H1 (cell line): ENCODE results near the gene DOCK9. TPM values are rescaled to one million over a fixed set of nuclear protein-coding genes. Genes with fewer than 3 reads are reported as not detected.

Experiments used
- CHD2 ChIP-seq: IDR thresholded peaks from 2 replicates; pipeline ENCODE4 v1.6.1; 2012; ENCODE audit warnings: low read length, improper control_type of control experiment
- CHD7 ChIP-seq: fragments of 300-600 bp; sonication (generic); IDR thresholded peaks from 2 replicates; pipeline ENCODE4 v1.7.1; 2012; ENCODE audit warnings: low read length, moderate library complexity, mild to moderate bottlenecking, inconsistent platforms; ENCODE audit not compliant: insufficient replicate concordance
- CTBP2 ChIP-seq: IDR thresholded peaks from 2 replicates; pipeline ENCODE4 v1.7.0; 2011; ENCODE audit warnings: borderline replicate concordance, mild to moderate bottlenecking, moderate library complexity, mixed read lengths, low read length; ENCODE audit not compliant: insufficient read depth, insufficient read length
- CTCF ChIP-seq, 3 experiments: IDR thresholded peaks; 1 replicate in 2 of 3; 2 replicates in 1 of 3; pipeline versions ENCODE4 v1.5.1 to v1.6.1; 2011; ENCODE audit warnings: low read length in 3 of 3, mild to moderate bottlenecking in 3 of 3, inconsistent platforms in 2 of 3, low read depth in 1 of 3, moderate library complexity in 1 of 3; ENCODE audit not compliant: insufficient read depth in 1 of 3; ENCODE audit errors: control extremely low read depth in 1 of 3
- HDAC2 ChIP-seq, 2 experiments: fragments of 300-600 bp in 1 of 2; sonication (generic) in 1 of 2; IDR thresholded peaks; 2 replicates each; pipeline ENCODE4 v1.6.1; 2011 to 2012; ENCODE audit warnings: low read depth in 2 of 2, low read length in 2 of 2, mild to moderate bottlenecking in 2 of 2, moderate library complexity in 2 of 2, borderline replicate concordance in 1 of 2, inconsistent platforms in 1 of 2
- KDM5A ChIP-seq: fragments of 200-600 bp; IDR thresholded peaks from 2 replicates; pipeline ENCODE4 v1.7.1; 2012; ENCODE audit warnings: mild to moderate bottlenecking, low read length, inconsistent platforms, mixed read lengths
- PHF8 ChIP-seq: fragments of 200-600 bp; sonication (generic); conservative IDR thresholded peaks from 2 replicates; pipeline ENCODE4 v1.7.1; 2012; ENCODE audit warnings: low read depth, mild to moderate bottlenecking, inconsistent platforms, low read length, moderate library complexity
- RXRA ChIP-seq: IDR thresholded peaks from 2 replicates; pipeline ENCODE4 v1.6.1; 2011; ENCODE audit warnings: low read depth, mild to moderate bottlenecking, low read length, moderate library complexity; ENCODE audit not compliant: insufficient read depth
- TAF1 ChIP-seq: IDR thresholded peaks from 2 replicates; pipeline ENCODE4 v1.6.1; 2011; ENCODE audit warnings: mild to moderate bottlenecking, low read depth, low read length
- polyA plus RNA-seq, 7 experiments: library from polyadenylated mRNA; depleted of rRNA in 3 of 7; stranded (reverse) in 5 of 7; unstranded in 2 of 7; fragments of >200 nt in 5 of 7; fragments of 200-250 nt in 2 of 7; gene quantifications; 1 replicate in 5 of 7; 2 replicates in 1 of 7; 4 replicates in 1 of 7; pipeline versions ENCODE4 v1.2.1 to v1.2.3, GENCODE V29; 2011 to 2013; ENCODE audit warnings: missing spikeins in 2 of 7, mixed read lengths in 2 of 7
- total RNA-seq: library from RNA; stranded (reverse); fragmentation: NEBNext Ultra II Directional; extraction: Animal tissue kit (Norgen Biotek cat#: 25700); gene quantifications from 2 replicates; pipeline ENCODE4 v1.2.1, GENCODE V29; 2021

Gene DOCK9
- total and polyA plus RNA-seq, 2 of the 8 experiments (the other 6 are each of a cell fraction or from before 2014, with no cell fraction given): 21.6 to 31.5 TPM

GRCh38 chr13:98921786-98922185 is 56.1 kb downstream of the DOCK9 start (continued):
- TF ChIP-seq CHD7 (no peak), KDM5A (no peak), CTBP2 (no peak), PHF8 (no peak), TAF1 (no peak), CHD2 (no peak), HDAC2 (IDR thresholded peaks at IDR 0.05; ENCODE audit: borderline replicate concordance in 1 of 2, low read depth in 2 of 2, low read length in 2 of 2) (no peak), RXRA (no peak), CTCF (IDR thresholded peaks at IDR 0.05; ENCODE audit: control extremely low read depth in 1 of 3, insufficient read depth in 1 of 3, low read depth in 1 of 3, low read length in 3 of 3) (no peak)
